ENCODE data around the gene PSME3IP1.
"Not testable (repeated sequence)": the region's sequence is repeated elsewhere in the genome, so short reads cannot be mapped to it uniquely, and the experiment has no call there.

PSME3IP1 gene

GRCh38 chr16:57192720-57193486, 7.1 kb upstream of the PSME3IP1 start:
- in situ Hi-C loops (cut with HindIII; ENCODE audit: low pct_ligation_motif_present, low sequenced_read_pairs), result no loop called here
- Histone ChIP-seq H3K27me3 (replicated peaks) (no peaks in the 10 kb centered on the region), H3K27ac (peak overlapping the region; percentile 84), H3K4me3 (ENCODE audit: low read depth, low read length) (no peak overlapping the region), H3K36me3 (replicated peaks) (no peaks in the 10 kb centered on the region)
- peak; percentile 3 for DNase-seq
- TF ChIP-seq CTCF (IDR thresholded peaks at IDR 0.05; ENCODE audit: low read depth, low read length, missing control alignments), result no peak

GRCh38 chr16:57192146-57192545, 6.3 kb upstream of the PSME3IP1 start:
- in situ Hi-C loops (cut with HindIII; ENCODE audit: low pct_ligation_motif_present, low sequenced_read_pairs), result no loop called here
- no peak for TF ChIP-seq CTCF (IDR thresholded peaks at IDR 0.05; ENCODE audit: low read depth, low read length, missing control alignments)
- Histone ChIP-seq H3K4me3 (ENCODE audit: low read depth, low read length) (no peak overlapping the region), H3K36me3 (replicated peaks) (no peaks in the 10 kb centered on the region), H3K27me3 (replicated peaks) (no peaks in the 10 kb centered on the region), H3K27ac (peak overlapping the region; percentile 84)
- DNase-seq, result peak; percentile 31

- H3K27ac ChIP-seq, result peak overlapping the region; percentile 84
- H3K36me3 ChIP-seq (replicated peaks), result no peaks in the 10 kb centered on the region
- no peak overlapping the region for H3K4me3 ChIP-seq (ENCODE audit: low read depth, low read length)
- no peaks in the 10 kb centered on the region for H3K27me3 ChIP-seq (replicated peaks)
- peak; percentile 15 for DNase-seq
- TF ChIP-seq CTCF (IDR thresholded peaks at IDR 0.05; ENCODE audit: low read depth, low read length, missing control alignments), result no peak
- in situ Hi-C loops (cut with HindIII; ENCODE audit: low pct_ligation_motif_present, low sequenced_read_pairs), result no loop called here
These were observed 5.3 kb upstream of the PSME3IP1 start for GRCh38 chr16:57191056-57191571.

GRCh38 chr16:57190136-57190535, 4.3 kb upstream of the PSME3IP1 start:
- no peak overlapping the region for H3K27ac ChIP-seq
- in situ Hi-C loops (cut with HindIII; ENCODE audit: low pct_ligation_motif_present, low sequenced_read_pairs), result no loop called here
- no peak for DNase-seq
- H3K36me3 ChIP-seq (replicated peaks), result no peaks in the 10 kb centered on the region
- H3K4me3 ChIP-seq (ENCODE audit: low read depth, low read length), result no peak overlapping the region
- no peaks in the 10 kb centered on the region for H3K27me3 ChIP-seq (replicated peaks)
- TF ChIP-seq CTCF (IDR thresholded peaks at IDR 0.05; ENCODE audit: low read depth, low read length, missing control alignments), result no peak

- DNase-seq; H3K36me3 ChIP-seq (replicated peaks); H3K27ac ChIP-seq; H3K4me3 ChIP-seq (ENCODE audit: low read depth, low read length); in situ Hi-C loops (cut with HindIII; ENCODE audit: low pct_ligation_motif_present, low sequenced_read_pairs); H3K27me3 ChIP-seq (replicated peaks): not testable (repeated sequence)
These were observed 3.7 kb upstream of the PSME3IP1 start for GRCh38 chr16:57189527-57189926.

- no peak overlapping the region for H3K27ac ChIP-seq
- H3K36me3 ChIP-seq (replicated peaks), result no peaks in the 10 kb centered on the region
- no peak overlapping the region for H3K4me3 ChIP-seq (ENCODE audit: low read depth, low read length)
- in situ Hi-C loops (cut with HindIII; ENCODE audit: low pct_ligation_motif_present, low sequenced_read_pairs), result no loop called here
- H3K27me3 ChIP-seq (replicated peaks), result no peaks in the 10 kb centered on the region
- no peak for TF ChIP-seq CTCF (IDR thresholded peaks at IDR 0.05; ENCODE audit: low read depth, low read length, missing control alignments)
- DNase-seq, result no peak
These were observed 2.8 kb upstream of the PSME3IP1 start for GRCh38 chr16:57188711-57189002.

- H3K36me3 ChIP-seq (replicated peaks); H3K27ac ChIP-seq; DNase-seq; H3K27me3 ChIP-seq (replicated peaks); in situ Hi-C loops (cut with HindIII; ENCODE audit: low pct_ligation_motif_present, low sequenced_read_pairs): not testable (repeated sequence)
- peak overlapping the region; percentile 90 for H3K4me3 ChIP-seq (ENCODE audit: low read depth, low read length)
These were observed 2.3 kb upstream of the PSME3IP1 start for GRCh38 chr16:57187902-57188710.

Data from brain microvascular endothelial cell (primary cell).